ENCODE results near the gene KCNQ1OT1.

- TF ChIP-seq POLR2A (IDR thresholded peaks at IDR 0.05) (no peak), CTCF (IDR thresholded peaks at IDR 0.05) (no peak)
Measured at GRCh38 chr11:2575591-2576051, 124.2 kb downstream of the KCNQ1OT1 start.

Data from esophagus squamous epithelium (tissue), 4 donors.